Hepatocyte (in vitro differentiated cells): ENCODE results near the gene PPP2R1B.

ENCODE experiments used
- EZH2 ChIP-seq: fragments of 200-600 bp; sonication (generic); IDR thresholded peaks from 2 replicates; pipeline ENCODE4 v1.6.1; 2016; ENCODE audit warnings: antibody characterized with exemption, mild to moderate bottlenecking, borderline replicate concordance
- TF ChIP-seq, protein P1 (sequence below): fragments of 200-600 bp; sonication (generic); IDR thresholded peaks from 2 replicates; pipeline ENCODE4 v1.5.1; 2016; ENCODE audit warnings: antibody characterized with exemption, mild to moderate bottlenecking; ENCODE audit not compliant: poor library complexity

GRCh38 chr11:111793863-111794262 lies 27.7 kb upstream of the PPP2R1B start:
- TF ChIP-seq, protein P1, sequence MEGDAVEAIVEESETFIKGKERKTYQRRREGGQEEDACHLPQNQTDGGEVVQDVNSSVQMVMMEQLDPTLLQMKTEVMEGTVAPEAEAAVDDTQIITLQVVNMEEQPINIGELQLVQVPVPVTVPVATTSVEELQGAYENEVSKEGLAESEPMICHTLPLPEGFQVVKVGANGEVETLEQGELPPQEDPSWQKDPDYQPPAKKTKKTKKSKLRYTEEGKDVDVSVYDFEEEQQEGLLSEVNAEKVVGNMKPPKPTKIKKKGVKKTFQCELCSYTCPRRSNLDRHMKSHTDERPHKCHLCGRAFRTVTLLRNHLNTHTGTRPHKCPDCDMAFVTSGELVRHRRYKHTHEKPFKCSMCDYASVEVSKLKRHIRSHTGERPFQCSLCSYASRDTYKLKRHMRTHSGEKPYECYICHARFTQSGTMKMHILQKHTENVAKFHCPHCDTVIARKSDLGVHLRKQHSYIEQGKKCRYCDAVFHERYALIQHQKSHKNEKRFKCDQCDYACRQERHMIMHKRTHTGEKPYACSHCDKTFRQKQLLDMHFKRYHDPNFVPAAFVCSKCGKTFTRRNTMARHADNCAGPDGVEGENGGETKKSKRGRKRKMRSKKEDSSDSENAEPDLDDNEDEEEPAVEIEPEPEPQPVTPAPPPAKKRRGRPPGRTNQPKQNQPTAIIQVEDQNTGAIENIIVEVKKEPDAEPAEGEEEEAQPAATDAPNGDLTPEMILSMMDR = no peak
- no peak for TF ChIP-seq EZH2
